Breast epithelium (tissue), 3 donors: ENCODE data around the gene EIPR1.

Experiments
- CTCF ChIP-seq, 3 donors: fragments of 450-650 bp; IDR thresholded peaks; one replicate each; pipeline ENCODE4 v1.5.1; 2016 to 2017; ENCODE audit warnings: antibody characterized with exemption in 3 of 3, mild to moderate bottlenecking in 3 of 3, moderate library complexity in 3 of 3
- POLR2A ChIP-seq: fragments of 450-650 bp; IDR thresholded peaks from one replicate; pipeline ENCODE4 v1.6.1; 2016; ENCODE audit warnings: antibody characterized with exemption, mild to moderate bottlenecking, moderate library complexity
- POLR2AphosphoS5 ChIP-seq, 3 donors: sonication (generic); formaldehyde crosslinking; IDR thresholded peaks; one replicate each; pipeline ENCODE4 v1.6.1; 2017; ENCODE audit warnings: antibody characterized with exemption in 3 of 3

DNA sequence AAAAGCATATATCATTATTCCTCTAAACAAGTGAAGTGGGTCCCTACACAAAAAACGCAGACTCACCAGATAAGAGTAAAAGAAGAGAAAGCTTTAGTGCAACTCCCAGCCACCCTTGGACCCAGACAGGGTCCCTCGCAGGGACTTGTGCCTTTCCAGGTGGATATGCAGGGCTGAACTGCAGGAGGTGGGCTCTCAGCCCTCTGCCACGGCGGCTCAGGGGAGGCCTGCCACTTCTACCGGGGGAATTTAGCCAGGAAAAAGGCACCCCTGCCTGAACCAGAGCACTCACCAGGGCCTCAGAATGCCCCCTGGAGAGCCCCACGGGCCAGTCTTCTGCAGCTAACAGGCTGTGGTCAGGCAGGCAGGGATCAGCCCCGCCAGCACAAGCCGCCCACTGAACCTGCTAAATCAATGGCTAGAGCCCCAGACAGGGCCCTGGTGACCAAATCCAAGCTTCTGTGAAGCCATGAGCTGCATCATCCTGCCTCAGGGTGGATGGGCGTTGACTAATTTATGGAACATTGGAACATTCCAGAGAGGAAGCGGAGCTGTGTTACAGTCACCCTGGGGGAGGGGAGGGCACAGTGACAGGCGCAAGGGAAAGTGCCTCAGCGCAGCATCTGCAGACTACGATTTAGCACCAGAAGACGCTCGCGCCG lies 209.3 kb downstream of the EIPR1 start:
- TF ChIP-seq CTCF (IDR thresholded peaks at IDR 0.05) (no peak), POLR2AphosphoS5 (IDR thresholded peaks at IDR 0.05) (no peak), POLR2A (no peak)
